NCI-H2227 (cell line): Measurements from ENCODE around the gene RTL3.
"Not testable (repeated sequence)": the region's sequence is repeated elsewhere in the genome, so short reads cannot be mapped to it uniquely, and the experiment has no call there.

Experiments
- DNase-seq: peaks from one replicate; lab custom pipeline; 2025; ENCODE audit not compliant: unreplicated experiment; lab: John Stamatoyannopoulos, UW

The RTL3 gene, protein sequence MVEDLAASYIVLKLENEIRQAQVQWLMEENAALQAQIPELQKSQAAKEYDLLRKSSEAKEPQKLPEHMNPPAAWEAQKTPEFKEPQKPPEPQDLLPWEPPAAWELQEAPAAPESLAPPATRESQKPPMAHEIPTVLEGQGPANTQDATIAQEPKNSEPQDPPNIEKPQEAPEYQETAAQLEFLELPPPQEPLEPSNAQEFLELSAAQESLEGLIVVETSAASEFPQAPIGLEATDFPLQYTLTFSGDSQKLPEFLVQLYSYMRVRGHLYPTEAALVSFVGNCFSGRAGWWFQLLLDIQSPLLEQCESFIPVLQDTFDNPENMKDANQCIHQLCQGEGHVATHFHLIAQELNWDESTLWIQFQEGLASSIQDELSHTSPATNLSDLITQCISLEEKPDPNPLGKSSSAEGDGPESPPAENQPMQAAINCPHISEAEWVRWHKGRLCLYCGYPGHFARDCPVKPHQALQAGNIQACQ

GRCh38 chrX:78658845-78659744 is at the start of gene RTL3:
Gene RTL3 (minus strand): TSS chrX:78659328. CDS start chrX:78658420, 908 bp downstream.
- no peak for DNase-seq

- DNase-seq: no peak
Measured at GRCh38 chrX:78708816-78709215, 49.7 kb upstream of the RTL3 start.

- no peak for DNase-seq
Measured at GRCh38 chrX:78708262-78708661, 49.1 kb upstream of the RTL3 start.

DNA sequence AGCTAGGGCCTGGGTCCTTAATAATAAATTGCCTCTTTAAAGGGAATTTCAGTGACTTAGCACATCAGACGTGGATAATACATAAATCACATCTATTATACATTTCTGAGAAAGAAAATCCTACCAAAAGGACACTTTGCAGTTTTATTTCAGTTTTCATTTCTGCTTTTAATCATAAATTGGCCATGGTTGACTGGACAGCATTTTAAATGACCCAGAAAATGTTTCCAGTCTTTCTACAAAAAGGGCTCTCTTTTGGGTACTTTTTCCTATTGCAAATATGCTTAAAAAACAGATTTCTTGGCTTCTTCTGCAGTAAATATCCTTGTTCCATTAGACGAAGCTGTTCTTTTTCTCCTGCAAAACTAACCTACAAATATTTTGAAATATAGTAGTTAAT is 46.9 kb upstream of the RTL3 start:
- DNase-seq: no peak

DNA sequence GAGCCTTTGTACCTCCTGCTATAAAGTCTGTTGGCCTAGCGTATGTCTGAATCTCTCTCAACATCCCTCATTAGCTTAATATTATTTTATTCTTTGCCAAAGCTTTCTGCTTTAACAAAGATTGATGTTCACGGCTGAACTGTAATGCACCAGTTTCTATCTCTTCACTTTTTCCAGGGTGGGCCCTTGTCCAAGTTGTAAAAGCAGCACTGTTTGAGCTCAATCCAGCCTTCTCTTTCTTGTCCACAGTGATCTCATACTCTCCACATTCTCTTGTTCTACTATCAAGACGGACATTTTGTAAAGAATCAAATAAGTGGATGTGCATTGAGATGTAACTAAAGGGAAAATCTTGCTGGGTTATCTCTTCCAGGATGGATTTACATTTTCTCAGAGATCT is 34.4 kb upstream of the RTL3 start:
- DNase-seq: no peak

- no peak for DNase-seq
Measured at GRCh38 chrX:78693012-78693411, 33.9 kb upstream of the RTL3 start.

DNA sequence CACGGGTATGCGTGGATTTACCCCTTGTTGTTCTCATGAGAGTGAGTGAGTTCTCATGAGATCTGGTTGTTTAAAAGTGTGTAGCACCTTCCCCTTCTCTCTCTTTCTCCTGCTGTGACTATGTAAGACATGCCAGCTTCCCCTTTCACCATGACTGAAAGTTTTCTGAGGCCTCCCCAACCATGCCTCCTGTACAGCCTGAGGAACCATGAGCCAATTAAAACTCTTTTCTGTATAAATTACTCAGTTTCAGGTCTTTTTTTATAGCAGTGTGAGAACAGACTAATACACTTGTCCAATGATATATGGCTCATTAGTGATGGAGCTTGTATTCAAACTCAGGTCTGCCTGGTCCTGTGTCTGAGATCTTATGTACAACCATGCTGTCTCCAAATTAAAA is 28.5 kb upstream of the RTL3 start:
- DNase-seq: no peak

DNA sequence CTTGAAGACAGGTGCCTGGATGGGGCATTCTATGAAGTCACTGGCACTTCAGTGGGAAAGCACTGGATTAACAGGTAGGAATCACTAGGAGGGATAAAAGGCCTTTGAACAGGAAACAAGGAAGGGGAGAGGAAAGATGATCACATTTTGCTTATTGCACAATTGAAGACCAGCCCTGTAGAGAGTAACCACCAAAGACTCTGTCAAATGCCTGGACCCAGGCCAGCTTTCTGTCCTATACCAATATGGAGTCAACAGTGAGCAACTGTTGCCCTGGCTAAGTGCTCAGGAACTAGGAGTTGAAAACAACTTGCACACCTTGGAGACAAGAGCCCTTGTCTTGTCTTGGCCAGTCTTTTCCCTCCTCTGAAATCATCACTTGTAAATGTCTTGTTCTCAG is 14.1 kb upstream of the RTL3 start:
- no peak for DNase-seq

DNA sequence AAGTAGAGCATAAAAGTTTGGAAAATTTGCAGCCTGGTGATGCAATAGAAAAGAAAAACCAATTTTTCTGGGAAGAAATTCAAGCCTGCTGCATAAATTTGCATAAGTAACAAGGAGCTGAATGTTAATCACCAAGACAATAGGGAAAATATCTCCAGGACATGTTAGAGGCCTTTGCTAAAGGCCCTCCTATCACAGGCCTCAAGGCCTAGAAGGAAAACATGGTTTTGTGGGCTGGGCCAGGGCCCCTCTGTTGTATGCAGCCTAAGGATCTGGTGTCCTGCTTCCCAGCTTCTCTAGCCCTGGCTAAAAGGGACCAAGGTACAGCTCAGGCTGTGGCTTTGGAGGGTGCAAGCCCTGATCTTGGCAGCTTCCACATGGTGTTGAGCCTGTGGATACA is 6.2 kb upstream of the RTL3 start:
- DNase-seq: no peak

DNA sequence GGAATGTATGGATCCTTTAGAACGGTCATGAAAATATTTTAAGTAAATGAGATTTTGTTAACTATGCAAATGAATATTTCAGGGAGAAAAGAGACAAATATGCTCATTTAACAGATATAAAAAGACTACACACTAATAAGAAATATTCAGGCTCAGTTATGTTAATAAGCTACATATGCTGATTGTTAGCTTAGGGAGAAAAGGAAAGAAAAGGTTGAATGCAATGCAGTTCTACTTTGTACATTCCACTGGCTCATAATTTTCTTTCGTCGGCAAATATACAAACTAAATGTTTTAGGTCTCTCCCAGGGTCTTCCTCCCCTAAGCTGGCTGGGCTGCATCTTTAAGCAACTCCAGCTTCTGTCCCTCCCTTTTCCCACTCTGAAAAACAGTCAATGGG is 2.7 kb upstream of the RTL3 start:
- DNase-seq: no peak

DNA sequence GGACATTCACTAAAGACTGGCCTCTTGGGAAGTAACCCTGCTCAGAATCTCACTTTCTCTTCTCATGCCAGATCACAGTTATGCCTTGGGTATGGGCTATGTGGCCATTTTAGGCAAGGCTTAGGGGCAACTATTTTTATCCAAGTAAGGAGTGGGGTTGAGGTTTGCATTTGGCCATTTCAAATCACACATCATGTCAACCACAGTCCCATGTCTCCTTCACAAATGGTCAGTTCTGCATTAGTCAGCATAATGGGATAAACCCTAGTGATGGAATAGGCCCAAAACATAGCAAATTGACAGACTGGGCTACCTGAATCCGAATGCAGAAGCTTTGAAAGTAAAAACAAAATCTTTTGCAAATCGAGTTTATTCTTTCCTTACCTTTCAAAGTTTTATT is 827 bp upstream of the RTL3 start:
- DNase-seq: no peak

DNA sequence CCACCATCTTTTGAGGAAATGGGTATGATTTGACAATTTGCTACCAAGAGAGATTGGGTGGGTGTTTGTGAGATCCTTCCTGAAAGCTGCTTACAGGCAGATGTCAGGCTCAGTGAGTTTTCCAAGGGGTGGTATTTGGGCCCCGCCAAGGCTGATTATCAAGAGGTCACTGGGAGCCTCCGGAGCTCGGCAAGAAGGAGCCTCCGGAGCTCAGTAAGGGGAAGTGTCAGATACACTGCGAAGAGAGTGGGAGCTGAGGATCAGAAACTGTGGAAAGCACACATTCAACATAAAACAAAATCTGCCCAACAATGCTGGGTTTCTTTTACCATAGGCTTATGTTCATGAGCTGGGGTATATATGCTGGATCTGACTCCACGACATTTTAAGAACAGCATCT is 714 bp downstream of the RTL3 start:
- no peak for DNase-seq

GRCh38 chrX:78655642-78656041 is 3.5 kb downstream of the RTL3 start:
- DNase-seq: no peak

GRCh38 chrX:78653118-78653822 is 5.9 kb downstream of the RTL3 start:
- no peak for DNase-seq

DNA sequence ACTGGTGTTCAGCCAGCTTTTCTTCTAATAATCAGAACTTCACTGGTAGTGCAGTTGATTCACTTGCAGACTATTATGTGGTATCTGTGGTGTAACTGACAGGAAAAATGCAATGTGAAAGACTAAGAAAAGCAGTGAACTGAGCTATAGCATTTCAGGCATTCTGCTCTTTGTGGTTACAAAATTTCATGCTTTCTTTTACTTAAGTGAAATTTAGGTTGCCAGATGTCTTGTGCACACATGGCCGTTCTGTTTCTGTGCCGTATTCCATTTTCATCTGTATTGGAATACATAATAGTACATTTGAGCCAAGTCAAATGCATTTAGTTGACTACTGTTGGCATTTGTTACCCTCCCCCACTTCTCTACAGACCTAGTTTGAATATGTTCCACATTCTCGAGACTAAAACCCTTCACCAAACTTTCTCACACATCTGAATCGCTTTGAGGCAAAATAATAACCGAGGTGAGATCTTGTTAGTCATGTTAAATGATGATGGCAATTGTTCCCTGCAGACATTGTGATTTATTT is 8.2 kb downstream of the RTL3 start:
- no peak for DNase-seq

GRCh38 chrX:78643874-78644273 is 15.3 kb downstream of the RTL3 start:
- DNase-seq: no peak

GRCh38 chrX:78643096-78643495 is 16.0 kb downstream of the RTL3 start:
- no peak for DNase-seq

DNA sequence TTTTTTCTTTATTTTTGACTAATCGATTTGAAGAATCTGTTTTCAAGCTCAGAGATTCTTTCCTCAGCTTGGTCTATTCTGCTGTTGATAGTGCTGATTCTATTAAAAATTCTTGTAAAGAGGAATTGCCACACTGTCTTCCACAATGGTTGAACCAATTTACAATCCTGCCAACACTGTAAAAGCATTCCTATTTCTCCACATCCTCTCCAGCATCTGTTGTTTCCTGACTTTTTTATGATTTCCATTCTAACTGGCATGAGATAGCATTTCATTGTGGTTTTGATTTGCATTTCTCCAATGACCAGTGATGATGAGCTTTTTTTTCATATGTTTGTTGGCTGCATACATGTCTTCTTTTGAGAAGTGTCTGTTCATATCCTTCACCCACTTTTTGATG is 23.0 kb downstream of the RTL3 start:
- not testable (repeated sequence) for DNase-seq

- no peak for DNase-seq
Measured at GRCh38 chrX:78624962-78625909, 33.9 kb downstream of the RTL3 start.

DNA sequence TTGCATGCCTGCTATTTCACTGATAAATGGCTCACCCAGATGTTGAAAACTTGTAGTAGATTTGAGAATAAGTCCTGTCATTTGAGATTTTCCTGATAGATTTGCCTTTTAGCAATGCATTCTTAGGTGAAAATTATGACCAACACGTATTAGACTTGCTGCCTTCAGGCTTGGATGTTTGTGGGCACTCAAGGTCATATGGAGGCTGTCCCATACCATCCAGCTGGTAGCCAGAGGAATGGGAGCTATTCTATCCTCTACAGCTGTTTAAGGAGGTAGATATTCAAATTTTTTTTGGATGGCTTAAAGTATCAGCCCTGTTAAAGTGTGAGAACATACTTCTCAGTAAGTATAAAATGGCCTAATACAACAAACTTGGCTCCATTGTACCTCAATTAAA is 34.7 kb downstream of the RTL3 start:
- no peak for DNase-seq
